IPS DF 6.9 (cell line): Measurements from ENCODE around the gene FOLR3.
"Not testable (repeated sequence)": the region's sequence is repeated elsewhere in the genome, so short reads cannot be mapped to it uniquely, and the experiment has no call there.

Source experiments
- DNase-seq: peaks from one replicate; pipeline ENCODE4 v3.0.0-alpha.2; 2013; ENCODE audit warnings: low read depth, low spot score
- H3K27ac ChIP-seq: one replicate; pipeline ENCODE4 v1.5.1; 2013; ENCODE audit warnings: low read length, control low read depth
- H3K27me3 ChIP-seq: 2 replicates; pipeline ENCODE4 v1.6.1; 2013; ENCODE audit warnings: mild to moderate bottlenecking, low read length; ENCODE audit not compliant: control insufficient read depth, insufficient read depth
- H3K36me3 ChIP-seq: 2 replicates; pipeline ENCODE4 v1.6.1; 2013; ENCODE audit warnings: low read length; ENCODE audit not compliant: control insufficient read depth, insufficient read depth
- H3K4me1 ChIP-seq: 2 replicates; pipeline ENCODE4 v1.6.1; 2013; ENCODE audit warnings: low read length; ENCODE audit not compliant: control insufficient read depth, insufficient read depth
- H3K4me3 ChIP-seq: 2 replicates; pipeline ENCODE4 v1.5.1; 2013; ENCODE audit warnings: mild to moderate bottlenecking, low read length
- H3K9me3 ChIP-seq: 2 replicates; pipeline ENCODE4 v1.6.1; 2013; ENCODE audit warnings: low read length, inconsistent platforms; ENCODE audit not compliant: control insufficient read depth, insufficient read depth
- WGBS: extraction: QIAGEN DNeasy Blood & Tissue Kit; methylation state at CpG from one replicate; pipeline ENCODE4 v1.1.7; 2013; ENCODE audit warnings: mixed read lengths, missing lambda C conversion rate; ENCODE audit not compliant: insufficient read length, insufficient coverage; 5-methylcytosine and 5-hydroxymethylcytosine counted together

The FOLR3 gene

DNA sequence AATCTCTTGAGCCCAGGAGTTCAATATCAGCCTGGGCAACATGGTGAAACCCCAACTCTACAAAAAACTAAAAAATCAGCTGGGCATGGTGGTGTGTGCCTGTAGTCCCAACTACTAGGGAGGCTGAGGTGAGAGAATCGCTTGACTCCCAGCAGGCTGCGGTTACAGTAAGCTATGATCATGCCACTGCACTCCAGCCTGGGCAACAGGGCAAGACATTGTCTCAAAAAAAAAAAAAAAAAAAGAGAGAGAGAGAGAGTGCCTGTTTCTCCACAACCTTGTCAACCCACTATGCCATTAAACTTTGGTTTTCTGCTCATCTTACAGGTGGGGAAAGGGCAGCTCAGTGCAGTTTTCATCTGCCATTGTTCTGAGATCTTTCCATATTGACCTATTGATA lies 5.1 kb downstream of the FOLR3 start:
- H3K36me3 ChIP-seq, result no peaks in the 10 kb centered on the region
- no peak overlapping the region for H3K4me3 ChIP-seq
- H3K27ac ChIP-seq, result no peak overlapping the region
- H3K4me1 ChIP-seq, result no peaks in the 10 kb centered on the region
- DNase-seq, result no peak
- no CpG with 5 or more reads among the region's 2 CpGs for WGBS
- H3K9me3 ChIP-seq, result no peaks in the 10 kb centered on the region
- H3K27me3 ChIP-seq, result no peaks in the 10 kb centered on the region

DNA sequence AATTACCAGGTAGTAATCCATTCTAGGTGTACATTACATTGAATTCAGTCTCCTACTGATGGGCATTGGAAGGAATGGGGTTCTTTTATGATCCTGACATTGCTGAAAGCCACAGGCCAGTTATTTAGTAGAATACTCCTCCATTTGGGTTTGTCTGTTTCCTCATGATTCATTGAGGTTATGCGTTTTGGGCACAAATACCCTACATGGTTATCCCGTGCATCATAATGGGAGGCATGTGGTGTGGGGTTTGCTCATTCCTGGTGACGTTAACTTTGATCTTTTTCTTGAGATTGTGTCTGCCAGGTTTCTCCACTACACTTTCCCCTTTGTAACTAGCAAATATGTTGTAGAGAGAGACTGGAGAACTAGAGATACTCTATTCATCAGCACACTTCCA lies 5.5 kb downstream of the FOLR3 start:
- Histone ChIP-seq H3K4me3 (no peak overlapping the region), H3K36me3 (no peaks in the 10 kb centered on the region), H3K9me3 (no peaks in the 10 kb centered on the region), H3K27me3 (no peaks in the 10 kb centered on the region), H3K4me1 (no peaks in the 10 kb centered on the region), H3K27ac (no peak overlapping the region)
- DNase-seq, result no peak
- no CpG with 5 or more reads among the region's 3 CpGs for WGBS

DNA sequence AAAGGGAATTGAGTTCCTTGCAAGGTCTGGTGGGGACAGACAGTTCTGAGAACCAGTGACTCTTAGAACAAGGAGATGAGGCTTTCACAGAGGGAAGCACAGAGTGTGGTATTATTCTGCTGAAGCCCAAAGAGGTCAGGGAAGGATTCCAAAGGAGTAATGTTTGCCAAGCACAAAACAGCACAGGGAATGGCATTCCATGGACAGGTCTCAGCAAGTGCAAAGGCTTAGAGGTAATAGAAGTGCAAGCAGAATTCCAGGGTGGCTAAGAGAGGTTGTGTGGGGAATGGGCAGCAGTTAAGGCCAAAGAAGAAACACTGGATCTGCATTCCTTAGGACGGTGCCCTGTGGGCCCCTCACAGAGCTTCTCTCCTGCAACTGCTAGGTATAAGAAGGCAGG lies 6.6 kb downstream of the FOLR3 start:
- not testable (repeated sequence) for H3K4me3 ChIP-seq, H3K27me3 ChIP-seq, H3K27ac ChIP-seq, H3K9me3 ChIP-seq, H3K4me1 ChIP-seq, H3K36me3 ChIP-seq, DNase-seq
- WGBS, result no CpG with 5 or more reads among the region's 1 CpG

DNA sequence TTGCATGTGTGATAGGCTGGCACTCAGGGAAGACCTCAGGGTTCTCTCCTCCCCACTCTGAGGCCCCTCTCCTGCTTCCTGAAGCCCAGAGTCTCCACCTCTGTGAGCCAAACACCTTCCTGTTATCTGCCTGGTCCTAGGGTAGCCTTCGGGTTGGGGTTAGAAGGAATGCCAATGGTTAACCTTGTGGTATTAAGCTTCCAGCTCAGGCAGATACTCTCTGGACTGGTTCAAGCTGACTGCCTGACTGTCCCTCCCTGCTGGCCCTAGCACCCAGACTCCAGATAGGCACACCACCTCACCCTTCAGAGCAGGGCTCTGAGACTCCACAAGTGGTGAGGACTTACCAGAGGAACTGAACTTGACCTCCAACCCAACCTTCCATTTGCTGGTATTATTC lies 7.0 kb downstream of the FOLR3 start:
- DNase-seq, H3K4me3 ChIP-seq, H3K27me3 ChIP-seq, H3K36me3 ChIP-seq, H3K27ac ChIP-seq, H3K4me1 ChIP-seq, H3K9me3 ChIP-seq: not testable (repeated sequence)
- WGBS, result no CpG with 5 or more reads among the region's 1 CpG

DNA sequence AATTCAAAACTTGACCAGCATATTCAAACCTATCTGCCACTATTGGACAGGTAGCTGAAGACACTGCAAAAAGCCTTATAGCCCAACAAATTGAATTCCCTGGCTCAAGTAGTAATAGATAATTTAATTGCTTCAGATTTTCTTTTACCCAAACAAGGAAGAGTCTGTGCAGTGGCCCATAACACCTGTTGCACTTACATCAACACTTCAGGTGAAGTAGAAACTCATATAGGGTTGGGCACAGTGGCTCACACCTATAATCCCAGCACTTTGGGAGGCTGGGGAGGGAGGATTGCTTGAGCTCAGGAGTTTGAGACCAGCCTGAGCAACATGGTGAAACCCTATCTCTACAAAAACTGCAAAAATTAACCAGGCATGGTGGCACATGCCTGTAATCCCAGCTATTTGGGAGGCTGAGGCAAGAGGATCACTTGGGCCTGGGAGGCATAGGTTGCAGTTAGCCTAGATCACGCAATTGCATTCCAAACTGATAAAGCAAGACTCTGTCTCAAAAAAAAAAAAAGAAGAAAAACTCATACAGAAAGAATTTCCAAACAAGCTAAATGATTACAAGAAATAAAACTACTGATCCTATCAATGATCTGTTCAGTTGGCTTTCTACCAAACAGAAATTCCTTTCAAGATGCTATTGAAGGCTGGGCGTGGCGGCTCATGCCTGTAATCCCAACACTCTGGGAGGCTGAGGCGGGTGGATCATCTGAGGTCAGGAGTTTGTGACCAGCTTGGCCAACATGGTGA lies 9.5 kb downstream of the FOLR3 start:
- Histone ChIP-seq H3K4me3 (no peak overlapping the region), H3K27me3 (no peaks in the 10 kb centered on the region), H3K36me3 (no peaks in the 10 kb centered on the region), H3K9me3 (no peaks in the 10 kb centered on the region), H3K4me1 (no peaks in the 10 kb centered on the region), H3K27ac (no peak overlapping the region)
- WGBS, result no CpG with 5 or more reads among the region's 4 CpGs
- DNase-seq, result no peak

DNA sequence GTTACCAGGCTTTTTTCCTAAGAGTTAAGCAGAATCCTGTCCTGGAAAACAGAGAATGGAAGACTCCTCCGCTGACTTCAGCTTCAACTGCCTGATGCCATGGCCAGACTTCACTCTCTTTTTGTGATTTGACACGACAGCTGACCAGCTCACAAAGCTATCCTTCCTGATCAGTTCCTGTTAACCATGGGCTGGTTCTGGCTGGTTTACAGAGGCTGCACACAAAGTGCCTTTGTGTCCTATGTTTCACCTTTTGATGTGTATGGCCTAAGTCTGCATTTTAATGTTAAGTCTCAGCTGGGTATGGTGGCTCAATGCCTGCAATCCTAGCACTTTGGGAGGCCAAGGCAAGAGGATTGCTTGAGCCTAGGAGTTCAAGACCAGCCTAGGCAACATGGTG lies 11.1 kb downstream of the FOLR3 start:
- no CpG with 5 or more reads among the region's 2 CpGs for WGBS
- Histone ChIP-seq H3K27ac (no peak overlapping the region), H3K4me1 (no peaks in the 10 kb centered on the region), H3K36me3 (no peaks in the 10 kb centered on the region), H3K9me3 (no peaks in the 10 kb centered on the region), H3K4me3 (no peak overlapping the region), H3K27me3 (no peaks in the 10 kb centered on the region)
- DNase-seq, result no peak

DNA sequence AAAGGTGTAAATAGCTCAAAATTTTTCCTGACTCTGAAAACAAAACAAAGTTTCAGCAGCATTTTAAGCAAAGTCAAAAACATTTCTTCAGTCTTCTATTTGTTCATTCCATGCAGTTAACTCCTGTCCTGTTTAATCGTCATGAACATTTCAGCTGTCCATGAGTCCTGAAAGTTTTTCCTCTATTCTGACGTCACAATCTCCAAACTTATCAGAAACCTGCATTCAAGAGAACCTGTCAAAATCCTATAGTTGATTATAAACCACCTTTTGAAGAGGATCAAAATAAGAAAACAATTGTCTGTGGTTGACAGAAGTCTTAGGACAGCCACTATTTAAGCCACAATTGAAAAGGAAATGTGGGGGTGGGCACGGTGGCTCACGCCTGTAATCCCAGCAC lies 15.4 kb downstream of the FOLR3 start:
- no peak overlapping the region for H3K4me3 ChIP-seq
- no peak for DNase-seq
- H3K27me3 ChIP-seq, result no peaks in the 10 kb centered on the region
- H3K4me1 ChIP-seq, result no peaks in the 10 kb centered on the region
- H3K36me3 ChIP-seq, result no peaks in the 10 kb centered on the region
- no CpG with 5 or more reads among the region's 4 CpGs for WGBS
- H3K27ac ChIP-seq, result no peak overlapping the region
- H3K9me3 ChIP-seq, result no peaks in the 10 kb centered on the region

DNA sequence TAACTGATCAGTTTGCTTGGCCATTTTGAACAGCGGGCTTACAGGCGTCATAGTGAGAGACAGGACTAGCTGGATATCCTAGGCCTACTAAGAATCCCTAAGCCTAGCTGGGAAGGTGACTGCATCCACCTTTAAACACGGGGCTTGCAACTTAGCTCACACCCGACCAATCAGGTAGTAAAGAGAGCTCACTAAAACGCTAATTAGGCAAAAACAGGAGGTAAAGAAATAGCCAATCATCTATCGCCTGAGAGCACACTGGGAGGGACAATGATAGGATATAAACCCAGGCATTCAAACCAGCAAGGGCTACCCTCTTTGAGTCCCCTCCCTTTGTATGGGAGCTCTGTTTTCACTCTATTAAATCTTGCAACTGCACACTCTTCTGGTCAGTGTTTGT lies 18.3 kb downstream of the FOLR3 start:
- H3K4me1 ChIP-seq, H3K27me3 ChIP-seq, DNase-seq, H3K27ac ChIP-seq, H3K36me3 ChIP-seq, H3K9me3 ChIP-seq, H3K4me3 ChIP-seq: not testable (repeated sequence)
- no CpG with 5 or more reads among the region's 6 CpGs for WGBS

DNA sequence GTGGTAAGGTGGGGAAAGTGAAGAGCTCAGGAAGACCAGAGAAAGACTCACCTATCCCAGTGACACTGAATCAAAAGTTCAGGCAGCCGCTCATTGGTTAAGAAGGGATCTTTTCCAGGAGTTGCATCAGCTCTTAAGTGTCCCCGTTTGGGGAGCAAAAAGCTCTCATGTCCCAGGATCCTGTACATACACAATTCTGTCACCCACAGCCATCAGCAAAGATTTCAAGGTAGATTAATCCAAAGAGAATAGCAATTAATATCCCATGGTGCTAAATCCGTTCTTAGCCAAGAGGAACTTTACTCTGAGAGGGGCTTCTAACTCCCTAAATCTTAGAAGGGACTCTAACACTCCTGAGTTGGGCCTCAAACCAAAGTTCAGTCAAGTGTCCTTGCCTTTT lies 19.3 kb downstream of the FOLR3 start:
- no peak for DNase-seq
- no CpG with 5 or more reads among the region's 3 CpGs for WGBS
- no peaks in the 10 kb centered on the region for H3K27me3 ChIP-seq
- no peaks in the 10 kb centered on the region for H3K9me3 ChIP-seq
- H3K4me1 ChIP-seq, result no peaks in the 10 kb centered on the region
- no peaks in the 10 kb centered on the region for H3K36me3 ChIP-seq
- no peak overlapping the region for H3K27ac ChIP-seq
- H3K4me3 ChIP-seq, result no peak overlapping the region

DNA sequence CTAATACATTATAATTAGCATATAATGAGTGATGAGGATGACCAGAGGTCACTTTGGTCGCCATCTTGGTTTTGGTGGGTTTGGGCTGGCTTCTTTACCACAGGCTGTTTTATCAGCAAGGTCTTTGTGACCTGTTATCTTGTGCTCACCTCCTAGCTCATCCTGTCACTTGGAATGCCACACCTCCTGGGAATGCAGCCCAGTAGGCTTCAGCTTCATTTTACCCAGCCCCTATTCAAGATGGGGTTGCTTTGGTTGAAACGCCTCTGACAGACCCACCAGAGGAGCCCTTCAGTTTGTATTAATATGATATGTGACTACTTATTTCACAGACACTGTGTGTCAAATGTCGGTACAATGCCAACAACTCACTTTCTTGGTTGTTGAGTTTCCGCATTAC lies 20.2 kb downstream of the FOLR3 start:
- Histone ChIP-seq H3K9me3 (no peaks in the 10 kb centered on the region), H3K27ac (no peak overlapping the region), H3K4me3 (no peak overlapping the region), H3K36me3 (no peaks in the 10 kb centered on the region), H3K27me3 (no peaks in the 10 kb centered on the region), H3K4me1 (no peaks in the 10 kb centered on the region)
- no peak for DNase-seq
- WGBS, result no CpG with 5 or more reads among the region's 4 CpGs

DNA sequence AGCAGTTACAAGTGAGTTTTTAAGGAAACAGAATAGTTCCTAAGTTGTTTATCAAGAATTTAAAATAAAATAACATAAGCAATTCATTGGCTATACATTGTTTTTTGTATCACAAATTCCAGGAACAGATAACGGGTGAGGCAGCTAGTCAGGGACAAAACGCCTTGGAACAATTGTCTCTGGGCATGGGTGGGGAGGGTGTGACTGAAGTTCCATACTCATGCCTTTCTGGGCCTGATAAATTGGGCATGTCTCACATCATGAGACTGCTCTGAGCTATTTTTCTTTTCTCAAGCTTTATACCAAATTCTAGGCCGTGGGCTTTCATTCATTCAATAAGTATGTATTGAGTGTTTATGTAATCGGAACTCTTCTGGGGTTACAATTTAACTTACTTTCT lies 21.6 kb downstream of the FOLR3 start:
- no CpG with 5 or more reads among the region's 4 CpGs for WGBS
- Histone ChIP-seq H3K4me1 (no peaks in the 10 kb centered on the region), H3K9me3 (no peaks in the 10 kb centered on the region), H3K27ac (no peak overlapping the region), H3K36me3 (no peaks in the 10 kb centered on the region), H3K4me3 (no peak overlapping the region), H3K27me3 (no peaks in the 10 kb centered on the region)
- DNase-seq, result no peak
